GM06990 (cell line): Measurements from ENCODE around the gene RHO.
"Not testable (repeated sequence)": the region's sequence is repeated elsewhere in the genome, so short reads cannot be mapped to it uniquely, and the experiment has no call there.

Experiments used
- DNase-seq: peaks from one replicate; pipeline ENCODE4 v3.0.0-alpha.2; 2011; ENCODE audit not compliant: insufficient read length; ENCODE audit errors: extremely low read depth
- H3K27me3 ChIP-seq: replicated peaks from 2 replicates; pipeline ENCODE4 v1.6.0; 2011; ENCODE audit warnings: low read length; ENCODE audit not compliant: control insufficient read depth, insufficient read depth
- H3K36me3 ChIP-seq: 2 replicates; pipeline ENCODE4 v1.5.1; 2011; ENCODE audit warnings: low read length; ENCODE audit not compliant: control insufficient read depth, insufficient read depth
- H3K4me3 ChIP-seq: replicated peaks from 2 replicates; pipeline ENCODE4 v1.5.1; 2011; ENCODE audit warnings: low read depth, mild to moderate bottlenecking, control low read depth, low read length
- CTCF ChIP-seq: IDR thresholded peaks from 2 replicates; pipeline ENCODE4 v1.5.1; 2011; ENCODE audit warnings: low read length, control low read depth, mild to moderate bottlenecking, inconsistent platforms; ENCODE audit not compliant: insufficient read depth, poor library complexity, severe bottlenecking

The RHO gene

GRCh38 chr3:129485721-129486663 lies 42.4 kb upstream of the RHO start:
- Histone ChIP-seq H3K4me3 (no peak overlapping the region), H3K36me3 (peaks cover 2% of the 10 kb centered on the region; the same call in 1 of the 2 replicates), H3K27me3 (no peaks in the 10 kb centered on the region)
- TF ChIP-seq CTCF = no peak
- DNase-seq = peak; percentile 40

GRCh38 chr3:129486664-129487035 lies 41.8 kb upstream of the RHO start:
- Histone ChIP-seq H3K27me3 (no peaks in the 10 kb centered on the region), H3K36me3 (peaks cover under 1% of the 10 kb centered on the region; the same call in 1 of the 2 replicates), H3K4me3 (no peak overlapping the region)
- no peak for DNase-seq
- TF ChIP-seq CTCF = no peak

- H3K36me3 ChIP-seq = peaks cover 1% of the 10 kb centered on the region; the same call in 1 of the 2 replicates
- DNase-seq = no peak
- TF ChIP-seq CTCF = no peak
- no peak overlapping the region for H3K4me3 ChIP-seq
- H3K27me3 ChIP-seq = no peaks in the 10 kb centered on the region
Measured at GRCh38 chr3:129487183-129487867, 41.1 kb upstream of the RHO start.

- H3K4me3 ChIP-seq, H3K27me3 ChIP-seq, H3K36me3 ChIP-seq, DNase-seq: not testable (repeated sequence)
Measured at GRCh38 chr3:129487868-129488335, 40.5 kb upstream of the RHO start.

GRCh38 chr3:129489258-129489657 lies 39.2 kb upstream of the RHO start:
- H3K4me3 ChIP-seq, DNase-seq: not testable (repeated sequence)

GRCh38 chr3:129490273-129490675 lies 38.2 kb upstream of the RHO start:
- Histone ChIP-seq H3K4me3 (no peak overlapping the region), H3K36me3 (peaks cover 1% of the 10 kb centered on the region), H3K27me3 (no peaks in the 10 kb centered on the region)
- DNase-seq = no peak
- TF ChIP-seq CTCF = peak; percentile 89

More at GRCh38 chr3:129489258-129489657, 39.2 kb upstream of the RHO start:
- not testable (repeated sequence) for H3K27me3 ChIP-seq, H3K36me3 ChIP-seq

GRCh38 chr3:129491077-129491476 lies 37.4 kb upstream of the RHO start:
- not testable (repeated sequence) for H3K4me3 ChIP-seq, H3K36me3 ChIP-seq, DNase-seq, H3K27me3 ChIP-seq
